Stomach smooth muscle (tissue), 2 donors: ENCODE measurements around the gene TTC39B.
A peak's percentile ranks its signal among the peaks of the same experiment; 100 is the strongest.

ENCODE experiments used
- H3K27ac ChIP-seq: one replicate; pipeline ENCODE4 v1.7.0; 2013; ENCODE audit warnings: mild to moderate bottlenecking, low read length, inconsistent platforms
- H3K27me3 ChIP-seq, 2 donors: one replicate each; pipeline ENCODE4 v1.7.0; 2013; ENCODE audit warnings: low read length in 2 of 2; ENCODE audit not compliant: insufficient read depth in 2 of 2, control insufficient read depth in 1 of 2
- H3K36me3 ChIP-seq, 2 donors: one replicate each; pipeline ENCODE4 v1.7.0; 2013; ENCODE audit warnings: low read length in 2 of 2; ENCODE audit not compliant: control insufficient read depth in 2 of 2, insufficient read depth in 2 of 2
- H3K4me1 ChIP-seq: one replicate; pipeline ENCODE4 v1.7.0; 2013; ENCODE audit warnings: low read length; ENCODE audit not compliant: control insufficient read depth, insufficient read depth
- H3K4me3 ChIP-seq, 2 donors: one replicate each; pipeline ENCODE4 v1.7.0; 2013; ENCODE audit warnings: low read length in 2 of 2
- H3K9ac ChIP-seq, 2 donors: one replicate each; pipeline ENCODE4 v1.7.0; 2013; ENCODE audit warnings: low read length in 2 of 2, mild to moderate bottlenecking in 1 of 2
- H3K9me3 ChIP-seq, 2 donors: one replicate each; pipeline ENCODE4 v1.7.0; 2013; ENCODE audit warnings: low read length in 2 of 2; ENCODE audit not compliant: control insufficient read depth in 2 of 2
- donor health status: healthy.
- donor health status: Pancreatic carcinoma.

Gene TTC39B

DNA sequence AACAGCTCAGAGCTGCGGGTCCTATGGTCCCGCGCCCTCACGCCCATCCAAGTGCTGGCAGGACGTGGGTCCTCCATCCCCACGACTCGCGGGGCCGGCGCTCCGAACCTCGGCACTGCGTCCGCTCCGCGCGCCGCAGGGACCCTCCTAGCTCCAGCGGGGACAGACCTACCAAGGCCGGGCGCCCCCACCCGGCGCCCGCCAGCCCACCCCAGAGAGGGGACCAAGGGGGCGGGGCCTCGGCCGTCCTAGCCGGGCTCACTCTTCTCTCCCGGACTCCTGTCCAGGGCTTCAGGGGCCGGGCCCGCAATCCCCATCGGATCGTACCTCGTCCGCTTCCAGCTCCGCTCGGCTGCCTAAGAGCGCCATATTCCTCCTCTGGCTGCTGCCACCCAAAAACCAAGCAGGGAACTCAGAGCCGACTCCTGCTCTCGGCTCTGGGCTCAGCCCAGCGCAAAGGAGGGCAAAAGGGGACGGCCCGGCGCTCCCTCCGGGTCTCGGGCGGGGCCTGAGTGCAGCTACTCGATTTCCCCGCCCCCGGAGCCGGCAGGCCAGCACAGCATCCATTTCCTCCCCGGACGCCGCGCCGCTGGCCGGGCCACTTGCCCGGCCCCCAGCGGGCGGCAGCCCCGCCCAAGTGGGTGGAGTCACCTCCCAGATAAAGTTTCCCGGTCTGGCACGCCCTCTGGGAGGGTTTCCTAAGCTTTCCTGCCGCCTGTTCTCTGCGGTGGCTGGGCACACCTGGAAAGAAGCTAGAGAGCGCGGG, at the start of gene TTC39B:
TTC39B (minus strand) TSS at position 460 of the 766 bp plus-strand sequence; CDS start at position 369, 91 bp downstream.
- Histone ChIP-seq H3K36me3 (no peaks in the 10 kb centered on the region), H3K4me1 (peaks cover 11% of the 10 kb centered on the region), H3K27me3 (no peaks in the 10 kb centered on the region), H3K4me3 (peak within 1 kb of the TSS; percentile 83 to 91), H3K9me3 (no peaks in the 10 kb centered on the region), H3K9ac (peak within 1 kb of the TSS; percentile 86 to 88), H3K27ac (peak within 1 kb of the TSS; percentile 75)

DNA sequence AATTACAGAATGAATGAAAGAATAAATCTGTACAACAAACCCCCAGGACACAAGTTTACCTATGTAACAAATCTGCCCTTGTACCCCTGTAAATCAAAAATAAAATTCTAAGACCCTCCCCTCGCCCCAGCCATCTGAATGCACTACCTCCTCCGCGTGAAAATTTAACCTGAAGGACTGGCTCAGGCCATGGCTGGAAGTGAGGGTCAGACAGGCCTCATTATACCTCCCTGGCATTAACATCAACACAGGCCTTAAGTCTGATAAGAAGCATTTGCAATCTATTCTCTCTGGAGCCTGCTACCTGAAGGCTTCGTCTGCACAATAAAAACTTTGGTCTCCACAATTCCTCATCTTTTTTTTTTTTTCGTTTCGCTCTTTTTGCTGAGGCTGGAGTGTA, 48.7 kb upstream of the TTC39B start:
- Histone ChIP-seq H3K9ac (no peak overlapping the region), H3K4me3 (no peak overlapping the region), H3K27me3 (no peaks in the 10 kb centered on the region), H3K36me3 (no peaks in the 10 kb centered on the region), H3K27ac (no peak overlapping the region), H3K9me3 (no peaks in the 10 kb centered on the region), H3K4me1 (no peaks in the 10 kb centered on the region)

DNA sequence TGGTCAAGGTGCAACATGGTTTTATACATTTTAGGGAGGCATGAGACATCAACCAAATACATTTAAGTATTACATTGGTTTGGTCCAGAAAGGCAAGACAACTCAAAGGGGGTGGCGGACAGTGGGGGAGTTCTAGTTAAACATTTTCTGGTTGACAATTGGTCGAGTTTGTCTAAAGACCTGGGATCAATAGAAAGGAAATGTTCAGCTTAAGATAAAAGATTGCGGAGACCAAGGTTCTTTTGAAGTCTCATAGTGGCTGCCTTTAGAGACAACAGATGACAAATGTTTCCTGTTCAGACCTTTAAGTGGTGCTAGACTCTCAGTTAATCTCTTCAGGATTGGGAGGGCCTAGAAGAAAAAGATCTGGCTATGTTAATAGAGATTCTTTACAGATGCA, 47.7 kb upstream of the TTC39B start:
- H3K36me3 ChIP-seq = no peaks in the 10 kb centered on the region
- H3K9me3 ChIP-seq = no peaks in the 10 kb centered on the region
- H3K4me3 ChIP-seq = no peak overlapping the region
- no peak overlapping the region for H3K9ac ChIP-seq
- H3K4me1 ChIP-seq = no peaks in the 10 kb centered on the region
- H3K27me3 ChIP-seq = no peaks in the 10 kb centered on the region
- no peak overlapping the region for H3K27ac ChIP-seq

DNA sequence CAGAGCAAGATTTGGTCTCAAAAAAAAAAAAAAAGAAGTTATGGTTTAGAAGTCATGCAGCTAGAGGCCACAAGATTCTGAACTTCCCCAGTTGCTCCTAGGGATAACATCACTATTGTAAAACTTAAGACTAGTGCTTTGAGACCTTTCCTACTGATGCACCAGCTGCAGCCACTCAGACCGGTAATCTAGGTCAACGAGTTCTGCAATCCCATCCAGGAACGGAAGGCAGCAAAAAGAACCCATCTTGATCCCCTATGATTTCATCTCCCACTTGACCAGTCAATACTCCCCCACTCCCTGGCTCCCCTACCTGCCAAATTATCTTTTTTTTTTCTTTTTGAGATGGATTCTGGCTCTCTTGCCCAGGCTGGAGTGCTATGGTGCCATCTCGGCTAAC, 46.9 kb upstream of the TTC39B start:
- Histone ChIP-seq H3K4me1 (no peaks in the 10 kb centered on the region), H3K9me3 (no peaks in the 10 kb centered on the region), H3K36me3 (no peaks in the 10 kb centered on the region), H3K9ac (no peak overlapping the region), H3K27me3 (no peaks in the 10 kb centered on the region), H3K4me3 (no peak overlapping the region), H3K27ac (no peak overlapping the region)

DNA sequence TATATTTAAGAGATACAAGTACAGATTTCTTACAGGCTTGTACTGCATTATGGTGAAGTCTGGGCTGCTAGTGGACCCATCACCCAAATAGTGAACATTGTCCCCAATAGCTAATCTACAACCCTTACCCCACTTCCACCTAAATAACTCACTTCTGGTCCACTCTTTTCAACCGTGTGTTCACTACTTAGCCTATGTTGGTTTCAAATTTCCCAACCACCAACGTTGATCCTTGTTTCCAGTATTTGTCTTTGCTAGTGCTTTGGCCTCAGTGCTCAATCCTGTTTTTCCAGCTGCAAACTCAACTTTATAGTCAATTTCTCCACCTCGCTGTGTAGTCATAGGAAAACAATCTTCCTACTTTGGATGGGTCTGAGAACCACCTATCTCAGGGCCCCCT, 45.3 kb upstream of the TTC39B start:
- no peaks in the 10 kb centered on the region for H3K4me1 ChIP-seq
- H3K9ac ChIP-seq = no peak overlapping the region
- no peaks in the 10 kb centered on the region for H3K36me3 ChIP-seq
- H3K9me3 ChIP-seq = no peaks in the 10 kb centered on the region
- H3K4me3 ChIP-seq = no peak overlapping the region
- H3K27me3 ChIP-seq = no peaks in the 10 kb centered on the region
- H3K27ac ChIP-seq = no peak overlapping the region

DNA sequence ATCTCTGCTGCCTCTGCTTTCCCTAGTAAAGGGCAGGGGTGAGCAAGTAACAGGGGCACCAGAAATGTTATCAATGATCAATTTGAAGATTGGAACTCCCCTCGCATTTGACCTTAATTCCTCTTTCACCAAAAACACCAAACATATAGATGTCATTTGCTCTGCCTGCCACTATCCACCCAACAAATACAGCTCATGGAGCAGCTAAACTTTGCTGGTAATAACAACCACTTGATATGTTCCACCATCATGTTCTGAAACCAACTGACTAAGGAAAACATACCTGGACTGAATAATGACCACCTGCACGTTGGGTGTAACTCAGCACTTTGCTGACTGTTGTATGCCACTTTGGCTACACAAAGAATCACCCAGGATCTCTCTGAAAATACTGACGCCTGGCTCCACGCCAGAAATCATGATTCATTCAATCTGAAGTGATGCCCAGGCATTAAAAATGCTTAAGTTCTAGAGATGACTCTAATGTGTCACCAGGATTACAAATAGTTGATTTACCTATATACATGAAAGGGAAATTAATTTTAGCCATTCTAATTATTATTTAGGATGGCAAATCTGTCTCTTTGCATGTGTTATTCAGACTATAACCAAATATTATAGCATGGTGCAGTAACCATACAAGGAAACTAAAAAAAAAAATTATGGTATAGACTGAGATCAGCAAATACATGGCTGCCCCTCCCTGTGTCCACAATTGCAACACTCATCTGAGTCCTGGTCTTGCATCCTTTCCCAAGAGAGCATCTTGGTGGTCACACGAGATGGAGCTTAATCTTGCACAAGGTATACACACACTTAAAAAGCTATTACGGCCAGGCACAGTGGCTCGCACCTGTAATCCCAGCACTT, 43.1 kb upstream of the TTC39B start:
- H3K4me1 ChIP-seq = no peaks in the 10 kb centered on the region
- no peak overlapping the region for H3K9ac ChIP-seq
- H3K27me3 ChIP-seq = no peaks in the 10 kb centered on the region
- no peaks in the 10 kb centered on the region for H3K36me3 ChIP-seq
- no peaks in the 10 kb centered on the region for H3K9me3 ChIP-seq
- H3K27ac ChIP-seq = no peak overlapping the region
- H3K4me3 ChIP-seq = no peak overlapping the region

DNA sequence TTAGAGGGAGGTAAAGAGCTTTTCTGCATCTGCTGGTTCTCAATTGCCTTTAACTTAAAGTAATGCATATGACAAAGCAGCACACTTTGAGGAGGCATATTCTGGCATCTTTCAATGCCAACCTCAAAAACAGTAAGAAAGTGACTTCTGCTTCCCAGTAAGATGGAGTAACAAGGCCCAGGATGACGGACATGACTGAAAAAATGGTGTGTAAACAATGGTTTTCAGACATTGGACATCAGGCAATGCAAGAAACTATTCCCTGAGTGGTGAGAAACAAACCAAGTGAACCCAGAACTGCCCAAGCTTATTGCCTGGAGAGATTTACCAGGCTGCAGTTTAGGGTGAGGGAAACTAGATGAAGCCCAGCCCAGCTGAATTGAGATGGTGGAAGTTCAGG, 39.8 kb upstream of the TTC39B start:
- Histone ChIP-seq H3K9me3 (no peaks in the 10 kb centered on the region), H3K27ac (no peak overlapping the region), H3K9ac (no peak overlapping the region), H3K4me1 (no peaks in the 10 kb centered on the region), H3K4me3 (no peak overlapping the region), H3K27me3 (no peaks in the 10 kb centered on the region), H3K36me3 (no peaks in the 10 kb centered on the region)

DNA sequence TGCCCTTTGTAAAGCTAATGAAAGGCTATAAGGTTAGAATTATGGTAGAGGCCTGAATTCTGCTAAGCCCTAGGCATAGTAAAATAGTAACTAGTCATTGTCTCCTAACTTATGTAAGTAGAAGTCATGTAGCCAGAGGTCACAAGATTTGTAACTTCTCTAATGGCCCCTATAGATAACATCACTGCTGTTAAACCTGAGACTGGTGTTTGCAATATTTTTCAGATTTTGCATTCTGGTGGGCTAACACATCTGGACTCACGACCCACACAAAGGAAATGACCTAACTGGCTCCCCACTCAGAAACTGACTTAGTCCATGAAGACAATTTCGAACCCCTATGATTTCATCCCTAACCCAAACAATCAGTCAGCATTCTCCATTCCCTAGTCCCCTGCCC, 37.2 kb upstream of the TTC39B start:
- Histone ChIP-seq H3K9ac (no peak overlapping the region), H3K36me3 (no peaks in the 10 kb centered on the region), H3K9me3 (no peaks in the 10 kb centered on the region), H3K4me1 (no peaks in the 10 kb centered on the region), H3K27ac (no peak overlapping the region), H3K4me3 (no peak overlapping the region), H3K27me3 (no peaks in the 10 kb centered on the region)

DNA sequence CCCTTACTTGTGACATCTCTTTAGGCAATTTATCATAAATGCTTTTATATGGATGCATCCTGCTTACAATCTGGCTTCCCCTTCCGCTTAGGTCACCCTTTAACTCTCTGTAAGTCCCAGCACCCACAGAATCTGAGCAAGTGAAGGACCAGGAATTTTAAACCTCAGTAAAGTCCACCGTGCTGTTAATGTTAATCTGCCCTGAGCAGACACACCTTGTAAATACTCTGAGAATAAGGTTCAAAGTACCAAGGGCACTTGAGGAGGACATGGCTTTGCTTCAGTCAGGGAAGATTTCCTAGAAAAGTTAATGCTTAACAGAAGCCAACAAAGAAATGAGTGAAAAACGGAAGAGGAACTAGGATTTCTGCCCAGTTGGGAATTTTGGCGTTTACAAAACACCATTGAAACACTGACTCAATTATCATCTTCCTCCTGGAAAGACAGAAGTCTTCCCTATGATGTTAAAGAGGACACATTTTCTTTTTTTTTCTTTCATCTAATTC, 26.4 kb upstream of the TTC39B start:
- Histone ChIP-seq H3K4me3 (no peak overlapping the region), H3K27me3 (no peaks in the 10 kb centered on the region), H3K9ac (no peak overlapping the region), H3K9me3 (no peaks in the 10 kb centered on the region), H3K4me1 (no peaks in the 10 kb centered on the region), H3K27ac (no peak overlapping the region), H3K36me3 (no peaks in the 10 kb centered on the region)

DNA sequence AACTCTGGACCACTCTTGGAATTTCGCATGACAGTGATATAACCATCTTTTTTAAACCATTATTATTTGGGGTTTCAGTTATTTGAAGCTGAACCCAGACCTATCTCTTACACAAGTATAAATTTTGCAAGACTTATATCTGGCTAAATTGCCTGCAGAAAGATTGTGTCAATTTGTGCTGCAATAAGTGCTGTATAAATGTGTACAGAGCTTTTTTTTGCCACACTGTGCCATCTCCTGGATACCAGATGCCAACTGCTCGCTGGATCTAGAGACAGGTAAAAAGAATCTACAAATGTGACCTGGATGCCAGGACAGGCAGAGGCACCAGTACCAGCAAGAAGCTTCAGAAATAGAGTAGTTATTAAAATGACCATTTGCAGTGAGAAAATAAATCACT, 25.9 kb upstream of the TTC39B start:
- Histone ChIP-seq H3K36me3 (no peaks in the 10 kb centered on the region), H3K9ac (no peak overlapping the region), H3K4me3 (no peak overlapping the region), H3K27ac (no peak overlapping the region), H3K9me3 (no peaks in the 10 kb centered on the region), H3K27me3 (no peaks in the 10 kb centered on the region), H3K4me1 (no peaks in the 10 kb centered on the region)
